SJSA1 (cell line): ENCODE measurements around the gene IQCB1. TPM values are rescaled to one million over a fixed set of nuclear protein-coding genes. Genes with fewer than 3 reads are reported as not detected.

Experiments
- DNase-seq, 2 experiments: peaks; one replicate each; pipeline ENCODE4 v3.0.0-alpha.2; 2015 to 2020; ENCODE audit warnings: low spot score in 2 of 2, low read depth in 1 of 2
- H3K27ac ChIP-seq: fragments of 250-450 bp; sonication (Bioruptor Pico); 2 replicates; pipeline ENCODE4 v1.5.1; 2020; ENCODE audit warnings: mild to moderate bottlenecking, moderate library complexity
- H3K27me3 ChIP-seq: fragments of 250-450 bp; sonication (Bioruptor Pico); replicated peaks from 2 replicates; pipeline ENCODE4 v1.5.1; 2020; ENCODE audit warnings: mild to moderate bottlenecking, moderate library complexity
- H3K36me3 ChIP-seq: fragments of 250-450 bp; sonication (Bioruptor Pico); 2 replicates; pipeline ENCODE4 v1.5.1; 2020; ENCODE audit warnings: mild to moderate bottlenecking
- H3K4me1 ChIP-seq: fragments of 250-450 bp; sonication (Bioruptor Pico); replicated peaks from 2 replicates; pipeline ENCODE4 v1.6.1; 2021; ENCODE audit warnings: mild to moderate bottlenecking
- H3K4me3 ChIP-seq: fragments of 250-450 bp; sonication (Bioruptor Pico); 2 replicates; pipeline ENCODE4 v1.5.1; 2020; ENCODE audit warnings: mild to moderate bottlenecking
- H3K9me3 ChIP-seq: fragments of 250-450 bp; sonication (Bioruptor Pico); replicated peaks from 2 replicates; pipeline ENCODE4 v1.5.1; 2020; ENCODE audit warnings: mild to moderate bottlenecking
- total RNA-seq: library from RNA; depleted of rRNA; stranded (reverse); fragments of >200 nt; shearing (Covaris generic); gene quantifications from 2 replicates; pipeline ENCODE4 v1.2.3, GENCODE V29; 2014; rRNA removed

The IQCB1 gene
- total RNA-seq, 1 experiment from 2014 or later = 25.3 TPM

DNA sequence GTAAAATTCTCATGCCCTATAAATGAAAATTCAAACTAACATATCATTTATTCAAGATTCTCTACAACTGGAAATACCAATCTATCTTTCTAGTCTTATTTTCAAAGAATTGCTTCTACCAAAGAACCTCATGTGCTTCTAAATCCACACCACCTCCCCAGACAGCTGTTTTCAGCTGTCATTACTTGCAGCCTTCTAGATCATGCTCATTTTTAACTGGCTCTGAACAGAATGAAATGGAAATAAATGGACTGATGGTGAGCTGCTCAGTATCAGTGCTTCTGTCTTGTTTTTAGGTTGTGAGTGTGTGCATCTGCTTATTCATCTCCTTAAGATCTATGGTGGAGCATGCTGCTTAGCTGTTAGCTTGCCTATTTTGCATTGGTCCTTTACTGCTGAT is 114.7 kb downstream of the IQCB1 start:
- DNase-seq = no peak
- Histone ChIP-seq H3K27ac (no peak overlapping the region), H3K4me1 (no peaks in the 10 kb centered on the region), H3K9me3 (no peaks in the 10 kb centered on the region), H3K36me3 (peaks cover 47% of the 10 kb centered on the region), H3K4me3 (no peak overlapping the region), H3K27me3 (no peaks in the 10 kb centered on the region)

Other genes starting within 250 kb of the IQCB1 start
- not detected in 2 replicates for gene FBXO40, start 241.7 kb downstream of the IQCB1 start, total RNA-seq
- gene HCLS1, start 174.2 kb downstream of the IQCB1 start, total RNA-seq = not detected in 2 replicates
- 14.2 and 19.7 TPM in 2 replicates for gene GOLGB1, start 85.3 kb downstream of the IQCB1 start, total RNA-seq
- gene EAF2, start 149 bp upstream of the IQCB1 start, total RNA-seq = 2.3 and 7.4 TPM in 2 replicates
- not detected in 2 replicates for gene SLC15A2, start 59.3 kb upstream of the IQCB1 start, total RNA-seq
- not detected in 2 replicates for gene ILDR1, start 187.2 kb upstream of the IQCB1 start, total RNA-seq
- gene CD86, start 220.3 kb upstream of the IQCB1 start, total RNA-seq = not detected in 2 replicates